CD4-positive, alpha-beta memory T cell (primary cell): ENCODE data around the gene BDH1. TPM values are rescaled to one million over a fixed set of nuclear protein-coding genes. Genes with fewer than 3 reads are reported as not detected.

Source experiments
- CTCF ChIA-PET: fragments of 350-600 bp; sonication (Branson Sonifier 250); formaldehyde crosslinking; loops from one replicate; lab custom pipeline; 2021; ENCODE audit warnings: inconsistent platforms; ENCODE audit not compliant: partially characterized antibody; lab: Charles Lee
- POLR2A ChIA-PET: fragments of 350-600 bp; sonication (Branson Sonifier 250); formaldehyde crosslinking; loops from one replicate; lab custom pipeline; 2021; ENCODE audit not compliant: partially characterized antibody; lab: Charles Lee
- DNase-seq, 5 donors: peaks; one replicate each; pipeline versions ENCODE4 v3.0.0 to v3.0.0-alpha.2; 2020 to 2022; ENCODE audit warnings: mixed read lengths in 1 of 5
- H3K27ac ChIP-seq: one replicate; pipeline ENCODE4 v1.7.0; 2013; ENCODE audit warnings: low read depth, low read length
- H3K27me3 ChIP-seq: 2 replicates; pipeline ENCODE4 v1.7.0; 2013; ENCODE audit warnings: mild to moderate bottlenecking, low read length, moderate library complexity; ENCODE audit not compliant: insufficient read depth
- H3K36me3 ChIP-seq: 2 replicates; pipeline ENCODE4 v1.7.0; 2013; ENCODE audit warnings: mild to moderate bottlenecking, low read length, moderate library complexity; ENCODE audit not compliant: insufficient read depth
- H3K4me1 ChIP-seq: 2 replicates; pipeline ENCODE4 v1.7.0; 2013; ENCODE audit warnings: mild to moderate bottlenecking, low read length, moderate library complexity; ENCODE audit not compliant: insufficient read depth
- H3K4me3 ChIP-seq, 2 donors: one replicate each; pipeline ENCODE4 v1.7.0; 2013; ENCODE audit warnings: low read length in 2 of 2, mild to moderate bottlenecking in 1 of 2
- H3K9me3 ChIP-seq, 2 donors: one replicate each; pipeline ENCODE4 v1.7.0; 2013; ENCODE audit warnings: low read length in 2 of 2, control low read depth in 1 of 2; ENCODE audit not compliant: control insufficient read depth in 1 of 2
- H3K27ac Mint-ChIP-seq, 7 donors: one replicate each; pipeline ENCODE4 v1.8.0; 2020 to 2021; ENCODE audit warnings: mixed read lengths in 7 of 7, mild to moderate bottlenecking in 6 of 7, inconsistent platforms in 3 of 7, moderate library complexity in 3 of 7
- H3K27me3 Mint-ChIP-seq, 2 donors: one replicate each; pipeline ENCODE4 v1.8.0; 2020 to 2021; ENCODE audit warnings: mixed read lengths in 2 of 2
- H3K36me3 Mint-ChIP-seq, 2 donors: one replicate each; pipeline ENCODE4 v1.8.0; 2020 to 2021; ENCODE audit warnings: mixed read lengths in 2 of 2, inconsistent platforms in 1 of 2, mild to moderate bottlenecking in 1 of 2
- H3K4me1 Mint-ChIP-seq, 4 donors: one replicate each; pipeline ENCODE4 v1.8.0; 2020 to 2021; ENCODE audit warnings: mixed read lengths in 4 of 4, mild to moderate bottlenecking in 1 of 4
- H3K4me3 Mint-ChIP-seq, 8 donors: one replicate each; pipeline ENCODE4 v1.8.0; 2020 to 2021; ENCODE audit warnings: mixed read lengths in 8 of 8, mild to moderate bottlenecking in 7 of 8, moderate library complexity in 6 of 8, inconsistent platforms in 3 of 8
- H3K9me3 Mint-ChIP-seq, 8 donors: one replicate each; pipeline ENCODE4 v1.8.0; 2020 to 2021; ENCODE audit warnings: mixed read lengths in 8 of 8, mild to moderate bottlenecking in 5 of 8, inconsistent platforms in 3 of 8, moderate library complexity in 1 of 8
- intact Hi-C: fragments of 100-400 bp; cut with micrococcal nuclease; formaldehyde crosslinking; loops from one replicate; pipeline ENCODE4 v1.15.1; 2023
- polyA plus RNA-seq, 2 donors: library from polyadenylated mRNA; unstranded; fragments of 300-500 nt; fragmentation: Illumina TruSeq; gene quantifications; one replicate each; pipeline ENCODE4 v1.2.3, GENCODE V29; 2021
- total RNA-seq, 2 experiments: library from RNA; stranded (reverse); gene quantifications; one replicate each; pipeline ENCODE4 v1.2.3, GENCODE V29; 2021

Gene BDH1
- total and polyA plus RNA-seq, 4 experiments from 2014 or later, result 22.3 to 61.1 (median 43.1) TPM

- no peak overlapping the region for H3K4me3 Mint-ChIP-seq
- ChIA-PET POLR2A (no interaction called here), CTCF (no interaction called here)
- no peaks in the 10 kb centered on the region for H3K9me3 Mint-ChIP-seq
- H3K4me1 ChIP-seq, result no peaks in the 10 kb centered on the region
- intact Hi-C loops, result no loop called here
- H3K36me3 ChIP-seq, result peaks cover 7% of the 10 kb centered on the region
- no peak overlapping the region for H3K27ac ChIP-seq
- no peak for DNase-seq
- peak overlapping the region in 1 of 7 donors; percentile 35 for H3K27ac Mint-ChIP-seq
- H3K27me3 ChIP-seq, result no peaks in the 10 kb centered on the region
- peaks cover 33 to 38% of the 10 kb centered on the region in 2 donors for H3K36me3 Mint-ChIP-seq
- H3K4me1 Mint-ChIP-seq, result no peaks in the 10 kb centered on the region
- H3K27me3 Mint-ChIP-seq, result no peaks in the 10 kb centered on the region
- no peaks in the 10 kb centered on the region for H3K9me3 ChIP-seq
- no peak overlapping the region for H3K4me3 ChIP-seq
Observed at GRCh38 chr3:197541756-197542539, 13.8 kb downstream of the BDH1 start.

- Histone ChIP-seq H3K4me1 (no peaks in the 10 kb centered on the region), H3K9me3 (no peaks in the 10 kb centered on the region), H3K4me3 (no peak overlapping the region), H3K27ac (no peak overlapping the region), H3K27me3 (no peaks in the 10 kb centered on the region), H3K36me3 (peaks cover 7% of the 10 kb centered on the region)
- no peaks in the 10 kb centered on the region for H3K4me1 Mint-ChIP-seq
- peak overlapping the region in 1 of 7 donors; percentile 32 for H3K27ac Mint-ChIP-seq
- no peak overlapping the region for H3K4me3 Mint-ChIP-seq
- ChIA-PET POLR2A (no interaction called here), CTCF (no interaction called here)
- DNase-seq, result no peak
- H3K9me3 Mint-ChIP-seq, result no peaks in the 10 kb centered on the region
- H3K36me3 Mint-ChIP-seq, result peaks cover 33 to 40% of the 10 kb centered on the region in 2 donors
- intact Hi-C loops, result no loop called here
- H3K27me3 Mint-ChIP-seq, result no peaks in the 10 kb centered on the region
Observed at GRCh38 chr3:197540961-197541377, 14.8 kb downstream of the BDH1 start.

- intact Hi-C loops, result no loop called here
- Mint-ChIP-seq H3K27ac (peak overlapping the region in 1 of 7 donors; percentile 42), H3K27me3 (no peaks in the 10 kb centered on the region), H3K4me1 (no peaks in the 10 kb centered on the region), H3K9me3 (no peaks in the 10 kb centered on the region), H3K36me3 (peaks cover 28 to 32% of the 10 kb centered on the region in 2 donors), H3K4me3 (no peak overlapping the region)
- Histone ChIP-seq H3K4me1 (no peaks in the 10 kb centered on the region), H3K36me3 (peaks cover 3% of the 10 kb centered on the region), H3K4me3 (no peak overlapping the region), H3K27me3 (no peaks in the 10 kb centered on the region), H3K9me3 (no peaks in the 10 kb centered on the region), H3K27ac (no peak overlapping the region)
- CTCF ChIA-PET, result no interaction called here
- DNase-seq, result no peak
- POLR2A ChIA-PET, result no interaction called here
Observed at GRCh38 chr3:197539651-197540051, 16.1 kb downstream of the BDH1 start.

GRCh38 chr3:197533927-197534725, 21.6 kb downstream of the BDH1 start:
- H3K4me1 Mint-ChIP-seq, result peaks cover 0 to 2% (median 0%) of the 10 kb centered on the region in 4 donors

GRCh38 chr3:197533396-197533795, 22.4 kb downstream of the BDH1 start:
- H3K27ac ChIP-seq, result no peak overlapping the region
- H3K4me1 Mint-ChIP-seq, result peaks cover 0 to 2% (median 0%) of the 10 kb centered on the region in 4 donors
- H3K36me3 ChIP-seq, result peaks cover 11% of the 10 kb centered on the region
- intact Hi-C loops, result no loop called here
- H3K27ac Mint-ChIP-seq, result no peak overlapping the region
- DNase-seq, result no peak
- no peaks in the 10 kb centered on the region for H3K27me3 Mint-ChIP-seq
- H3K4me1 ChIP-seq, result no peaks in the 10 kb centered on the region
- ChIA-PET CTCF (no interaction called here), POLR2A (no interaction called here)
- no peak overlapping the region for H3K4me3 ChIP-seq
- H3K4me3 Mint-ChIP-seq, result no peak overlapping the region
- no peaks in the 10 kb centered on the region for H3K27me3 ChIP-seq
- no peaks in the 10 kb centered on the region for H3K9me3 Mint-ChIP-seq
- H3K36me3 Mint-ChIP-seq, result peaks cover 26 to 34% of the 10 kb centered on the region in 2 donors
- no peaks in the 10 kb centered on the region for H3K9me3 ChIP-seq

More at GRCh38 chr3:197533927-197534725, 21.6 kb downstream of the BDH1 start:
- H3K4me3 Mint-ChIP-seq, result no peak overlapping the region
- H3K36me3 ChIP-seq, result peaks cover 7% of the 10 kb centered on the region
- DNase-seq, result no peak
- H3K4me3 ChIP-seq, result no peak overlapping the region
- H3K9me3 ChIP-seq, result no peaks in the 10 kb centered on the region
- intact Hi-C loops, result no loop called here
- H3K27ac Mint-ChIP-seq, result peak overlapping the region in 1 of 7 donors; percentile 78
- H3K27me3 Mint-ChIP-seq, result no peaks in the 10 kb centered on the region
- no peaks in the 10 kb centered on the region for H3K27me3 ChIP-seq
- peaks cover 26 to 33% of the 10 kb centered on the region in 2 donors for H3K36me3 Mint-ChIP-seq
- ChIA-PET CTCF (no interaction called here), POLR2A (no interaction called here)
- H3K4me1 ChIP-seq, result no peaks in the 10 kb centered on the region
- no peak overlapping the region for H3K27ac ChIP-seq
- no peaks in the 10 kb centered on the region for H3K9me3 Mint-ChIP-seq

- Mint-ChIP-seq H3K4me3 (no peak overlapping the region), H3K36me3 (peaks cover 32 to 40% of the 10 kb centered on the region in 2 donors), H3K27me3 (no peaks in the 10 kb centered on the region), H3K27ac (peak overlapping the region in 1 of 7 donors; percentile 27), H3K4me1 (peaks cover 0 to 2% (median 0%) of the 10 kb centered on the region in 4 donors), H3K9me3 (no peaks in the 10 kb centered on the region)
- DNase-seq, result no peak
- CTCF ChIA-PET, result no interaction called here
- H3K4me1 ChIP-seq, result no peaks in the 10 kb centered on the region
- H3K4me3 ChIP-seq, result no peak overlapping the region
- intact Hi-C loops, result no loop called here
- no peaks in the 10 kb centered on the region for H3K27me3 ChIP-seq
- no peaks in the 10 kb centered on the region for H3K9me3 ChIP-seq
- H3K27ac ChIP-seq, result no peak overlapping the region
- H3K36me3 ChIP-seq, result peaks cover 15% of the 10 kb centered on the region
- POLR2A ChIA-PET, result no interaction called here
Observed at GRCh38 chr3:197532388-197532787, 23.4 kb downstream of the BDH1 start.

GRCh38 chr3:197528190-197528589, 27.6 kb downstream of the BDH1 start:
- H3K4me3 ChIP-seq, result no peak overlapping the region
- intact Hi-C loops, result no loop called here
- H3K9me3 ChIP-seq, result no peaks in the 10 kb centered on the region
- Mint-ChIP-seq H3K4me3 (no peak overlapping the region), H3K4me1 (no peaks in the 10 kb centered on the region), H3K27ac (peak overlapping the region in 2 of 7 donors; percentile 4 to 80), H3K27me3 (no peaks in the 10 kb centered on the region), H3K36me3 (peaks cover 43 to 50% of the 10 kb centered on the region in 2 donors), H3K9me3 (no peaks in the 10 kb centered on the region)
- H3K4me1 ChIP-seq, result no peaks in the 10 kb centered on the region
- H3K27ac ChIP-seq, result no peak overlapping the region
- H3K36me3 ChIP-seq, result peaks cover 15% of the 10 kb centered on the region
- DNase-seq, result no peak
- no peaks in the 10 kb centered on the region for H3K27me3 ChIP-seq
- POLR2A ChIA-PET, result no interaction called here
- CTCF ChIA-PET, result interaction anchor here (1.1 kb wide), 1 partner anchor 271 kb away, joined by 3 read pairs; no protein-coding TSS in a partner anchor
